ENCODE measurements around the gene FMN1. TPM values are rescaled to one million over a fixed set of nuclear protein-coding genes. Genes with fewer than 3 reads are reported as not detected.
A peak's percentile ranks its signal among the peaks of the same experiment; 100 is the strongest.

FMN1 gene
- total RNA-seq, 6 donors from 2014 or later = 20.2 to 176 (median 53.8) TPM

- no peaks in the 10 kb centered on the region for H3K9me3 ChIP-seq
- WGBS, 2 donors = 67 to 75% methylated on average over 8 of the region's 8 CpGs
- TF ChIP-seq POLR2A (IDR thresholded peaks at IDR 0.05) = no peak
- peak; percentile 44 to 50 for TF ChIP-seq POLR2AphosphoS5 (IDR thresholded peaks at IDR 0.05)
- ATAC-seq (ENCODE audit: low FRiP score in 2 of 2) (no peak), DNase-seq (no peak)
- no peaks in the 10 kb centered on the region for H3K36me3 ChIP-seq
- H3K27ac ChIP-seq = no peak overlapping the region
- no peaks in the 10 kb centered on the region for H3K4me1 ChIP-seq
- H3K4me3 ChIP-seq = no peak overlapping the region
- no peaks in the 10 kb centered on the region for H3K27me3 ChIP-seq
Observed at GRCh38 chr15:33114374-33114717, 80.2 kb downstream of the FMN1 start.

- H3K4me3 ChIP-seq = no peak overlapping the region
- no peak for DNase-seq
- H3K9me3 ChIP-seq = no peaks in the 10 kb centered on the region
- ATAC-seq (ENCODE audit: low FRiP score in 2 of 2) = no peak
- TF ChIP-seq EP300 (IDR thresholded peaks at IDR 0.05) = no peak
- TF ChIP-seq POLR2A (IDR thresholded peaks at IDR 0.05) = no peak
- TF ChIP-seq CTCF (IDR thresholded peaks at IDR 0.05) = no peak
- no peak for TF ChIP-seq POLR2AphosphoS5 (IDR thresholded peaks at IDR 0.05)
- no peaks in the 10 kb centered on the region for H3K27me3 ChIP-seq
- peak overlapping the region in 2 of 4 donors; percentile 21 to 51 for H3K27ac ChIP-seq
- WGBS, 2 donors = 73 to 74% methylated on average over 7 of the region's 7 CpGs
- H3K36me3 ChIP-seq = no peaks in the 10 kb centered on the region
- no peaks in the 10 kb centered on the region for H3K4me1 ChIP-seq
Observed at GRCh38 chr15:33113666-33114373, 80.7 kb downstream of the FMN1 start.

- H3K27ac ChIP-seq = no peak overlapping the region
- no peaks in the 10 kb centered on the region for H3K4me1 ChIP-seq
- no peak for ATAC-seq (ENCODE audit: low FRiP score in 2 of 2)
- TF ChIP-seq CTCF (IDR thresholded peaks at IDR 0.05) = no peak
- no peak for TF ChIP-seq POLR2A (IDR thresholded peaks at IDR 0.05)
- no peak for TF ChIP-seq EP300 (IDR thresholded peaks at IDR 0.05)
- H3K4me3 ChIP-seq = no peak overlapping the region
- H3K36me3 ChIP-seq = no peaks in the 10 kb centered on the region
- no peaks in the 10 kb centered on the region for H3K9me3 ChIP-seq
- WGBS, 2 donors = 90 to 94% methylated on average over 5 of the region's 5 CpGs
- no peak for DNase-seq
- H3K27me3 ChIP-seq = no peaks in the 10 kb centered on the region
Observed at GRCh38 chr15:33112541-33113105, 81.9 kb downstream of the FMN1 start.

GRCh38 chr15:33111041-33111451 lies 83.5 kb downstream of the FMN1 start:
- Histone ChIP-seq H3K27ac (no peak overlapping the region), H3K9me3 (no peaks in the 10 kb centered on the region), H3K36me3 (no peaks in the 10 kb centered on the region), H3K4me1 (no peaks in the 10 kb centered on the region), H3K4me3 (no peak overlapping the region), H3K27me3 (no peaks in the 10 kb centered on the region)
- DNase-seq = no peak
- no peak for ATAC-seq (ENCODE audit: low FRiP score in 2 of 2)
- TF ChIP-seq POLR2AphosphoS5 (IDR thresholded peaks at IDR 0.05) (no peak), POLR2A (IDR thresholded peaks at IDR 0.05) (no peak), EP300 (IDR thresholded peaks at IDR 0.05) (no peak), CTCF (IDR thresholded peaks at IDR 0.05) (no peak)
- 59 to 63% methylated on average over 1 of the region's 1 CpG for WGBS, 2 donors

GRCh38 chr15:33109345-33109744 lies 85.2 kb downstream of the FMN1 start:
- no peaks in the 10 kb centered on the region for H3K27me3 ChIP-seq
- H3K4me1 ChIP-seq = no peaks in the 10 kb centered on the region
- TF ChIP-seq EP300 (IDR thresholded peaks at IDR 0.05) (no peak), POLR2AphosphoS5 (IDR thresholded peaks at IDR 0.05) (no peak), POLR2A (IDR thresholded peaks at IDR 0.05) (no peak), CTCF (IDR thresholded peaks at IDR 0.05) (no peak)
- no peaks in the 10 kb centered on the region for H3K9me3 ChIP-seq
- 95 to 97% methylated on average over 4 of the region's 4 CpGs for WGBS, 2 donors
- ATAC-seq (ENCODE audit: low FRiP score in 2 of 2) = no peak
- no peak overlapping the region for H3K27ac ChIP-seq
- H3K4me3 ChIP-seq = no peak overlapping the region
- H3K36me3 ChIP-seq = no peaks in the 10 kb centered on the region
- no peak for DNase-seq

Data from upper lobe of left lung (tissue), 6 donors.